Measurements from ENCODE around the gene HAUS6. TPM values are rescaled to one million over a fixed set of nuclear protein-coding genes. Genes with fewer than 3 reads are reported as not detected.
"Not testable (repeated sequence)": the region's sequence is repeated elsewhere in the genome, so short reads cannot be mapped to it uniquely, and the experiment has no call there.

Gene HAUS6
- total RNA-seq, 1 donor, result 23.5 TPM

- Histone ChIP-seq H3K4me1 (ENCODE audit: insufficient read depth, low read length) (no peaks in the 10 kb centered on the region), H3K4me3 (ENCODE audit: low read length) (no peak overlapping the region), H3K27me3 (ENCODE audit: insufficient read depth, low read length) (peaks cover 5% of the 10 kb centered on the region), H3K9me3 (ENCODE audit: low read depth, low read length) (no peaks in the 10 kb centered on the region)
Measured at GRCh38 chr9:19028835-19029451, 73.8 kb downstream of the HAUS6 start.

GRCh38 chr9:19027825-19028224 is 74.9 kb downstream of the HAUS6 start:
- Histone ChIP-seq H3K4me3 (ENCODE audit: low read length) (no peak overlapping the region), H3K9me3 (ENCODE audit: low read depth, low read length) (no peaks in the 10 kb centered on the region), H3K27me3 (ENCODE audit: insufficient read depth, low read length) (peaks cover 5% of the 10 kb centered on the region), H3K4me1 (ENCODE audit: insufficient read depth, low read length) (no peaks in the 10 kb centered on the region)

- H3K4me1 ChIP-seq (ENCODE audit: insufficient read depth, low read length), result no peaks in the 10 kb centered on the region
- no peak overlapping the region for H3K4me3 ChIP-seq (ENCODE audit: low read length)
- H3K9me3 ChIP-seq (ENCODE audit: low read depth, low read length), result no peaks in the 10 kb centered on the region
- peaks cover 5% of the 10 kb centered on the region for H3K27me3 ChIP-seq (ENCODE audit: insufficient read depth, low read length)
Measured at GRCh38 chr9:19026375-19026774, 76.3 kb downstream of the HAUS6 start.

GRCh38 chr9:19023078-19023477 is 79.6 kb downstream of the HAUS6 start:
- Histone ChIP-seq H3K4me3 (ENCODE audit: low read length) (no peak overlapping the region), H3K27me3 (ENCODE audit: insufficient read depth, low read length) (no peaks in the 10 kb centered on the region), H3K9me3 (ENCODE audit: low read depth, low read length) (no peaks in the 10 kb centered on the region)

GRCh38 chr9:19022206-19022605 is 80.5 kb downstream of the HAUS6 start:
- no peaks in the 10 kb centered on the region for H3K4me1 ChIP-seq (ENCODE audit: insufficient read depth, low read length)
- H3K27me3 ChIP-seq (ENCODE audit: insufficient read depth, low read length), result no peaks in the 10 kb centered on the region
- H3K4me3 ChIP-seq (ENCODE audit: low read length), result no peak overlapping the region
- no peaks in the 10 kb centered on the region for H3K9me3 ChIP-seq (ENCODE audit: low read depth, low read length)

More at GRCh38 chr9:19023078-19023477, 79.6 kb downstream of the HAUS6 start:
- H3K4me1 ChIP-seq (ENCODE audit: insufficient read depth, low read length), result no peaks in the 10 kb centered on the region

GRCh38 chr9:19021649-19022048 is 81.1 kb downstream of the HAUS6 start:
- H3K4me3 ChIP-seq (ENCODE audit: low read length); H3K9me3 ChIP-seq (ENCODE audit: low read depth, low read length); H3K27me3 ChIP-seq (ENCODE audit: insufficient read depth, low read length); H3K4me1 ChIP-seq (ENCODE audit: insufficient read depth, low read length): not testable (repeated sequence)

- no peaks in the 10 kb centered on the region for H3K4me1 ChIP-seq (ENCODE audit: insufficient read depth, low read length)
- H3K27me3 ChIP-seq (ENCODE audit: insufficient read depth, low read length), result no peaks in the 10 kb centered on the region
- H3K4me3 ChIP-seq (ENCODE audit: low read length), result no peak overlapping the region
- H3K9me3 ChIP-seq (ENCODE audit: low read depth, low read length), result no peaks in the 10 kb centered on the region
Measured at GRCh38 chr9:19020886-19021455, 81.7 kb downstream of the HAUS6 start.

GRCh38 chr9:19018201-19018600 is 84.5 kb downstream of the HAUS6 start:
- H3K9me3 ChIP-seq (ENCODE audit: low read depth, low read length), result no peaks in the 10 kb centered on the region
- H3K27me3 ChIP-seq (ENCODE audit: insufficient read depth, low read length), result no peaks in the 10 kb centered on the region
- no peaks in the 10 kb centered on the region for H3K4me1 ChIP-seq (ENCODE audit: insufficient read depth, low read length)
- no peak overlapping the region for H3K4me3 ChIP-seq (ENCODE audit: low read length)

- Histone ChIP-seq H3K4me1 (ENCODE audit: insufficient read depth, low read length) (no peaks in the 10 kb centered on the region), H3K27me3 (ENCODE audit: insufficient read depth, low read length) (no peaks in the 10 kb centered on the region), H3K4me3 (ENCODE audit: low read length) (no peak overlapping the region), H3K9me3 (ENCODE audit: low read depth, low read length) (no peaks in the 10 kb centered on the region)
Measured at GRCh38 chr9:19009391-19009965, 93.2 kb downstream of the HAUS6 start.

Other genes with a start within 250 kb of the HAUS6 start
- gene SAXO1, start 69.7 kb downstream of the HAUS6 start, total RNA-seq, result 0.10 TPM
- 24.2 TPM for gene RRAGA, start 53.5 kb downstream of the HAUS6 start, total RNA-seq
- 91.4 TPM for gene PLIN2, start 24.6 kb upstream of the HAUS6 start, total RNA-seq
- 91.5 TPM for gene DENND4C, start 127.8 kb upstream of the HAUS6 start, total RNA-seq

Data from mononuclear cell (primary cell).